C4-2B (cell line): ENCODE measurements around the gene MAGED4.

Source experiments
- CTCF ChIP-seq: fragments of 450-650 bp; conservative IDR thresholded peaks from 2 replicates; pipeline ENCODE4 v1.5.1; 2017; ENCODE audit warnings: mild to moderate bottlenecking
- ZFX ChIP-seq: fragments of 450-650 bp; IDR thresholded peaks from 2 replicates; pipeline ENCODE4 v1.6.1; 2017

- TF ChIP-seq CTCF = no peak
- TF ChIP-seq ZFX = no peak
Measured at GRCh38 chrX:52139545-52139895, 45.2 kb upstream of the MAGED4 start.
